T-helper 2 cell (primary cell): ENCODE measurements around the gene MN1.

Experiments
- DNase-seq, 5 experiments: peaks; one replicate each; pipeline versions ENCODE4 v3.0.0 to v3.0.0-alpha.2; 2012 to 2022
- total RNA-seq, 2 donors: gene quantifications; one replicate each; lab custom pipeline; 2026; lab: John Stamatoyannopoulos, UW

Gene MN1
- total RNA-seq = 0.47 to 0.94 reads per million in 2 donors

DNA sequence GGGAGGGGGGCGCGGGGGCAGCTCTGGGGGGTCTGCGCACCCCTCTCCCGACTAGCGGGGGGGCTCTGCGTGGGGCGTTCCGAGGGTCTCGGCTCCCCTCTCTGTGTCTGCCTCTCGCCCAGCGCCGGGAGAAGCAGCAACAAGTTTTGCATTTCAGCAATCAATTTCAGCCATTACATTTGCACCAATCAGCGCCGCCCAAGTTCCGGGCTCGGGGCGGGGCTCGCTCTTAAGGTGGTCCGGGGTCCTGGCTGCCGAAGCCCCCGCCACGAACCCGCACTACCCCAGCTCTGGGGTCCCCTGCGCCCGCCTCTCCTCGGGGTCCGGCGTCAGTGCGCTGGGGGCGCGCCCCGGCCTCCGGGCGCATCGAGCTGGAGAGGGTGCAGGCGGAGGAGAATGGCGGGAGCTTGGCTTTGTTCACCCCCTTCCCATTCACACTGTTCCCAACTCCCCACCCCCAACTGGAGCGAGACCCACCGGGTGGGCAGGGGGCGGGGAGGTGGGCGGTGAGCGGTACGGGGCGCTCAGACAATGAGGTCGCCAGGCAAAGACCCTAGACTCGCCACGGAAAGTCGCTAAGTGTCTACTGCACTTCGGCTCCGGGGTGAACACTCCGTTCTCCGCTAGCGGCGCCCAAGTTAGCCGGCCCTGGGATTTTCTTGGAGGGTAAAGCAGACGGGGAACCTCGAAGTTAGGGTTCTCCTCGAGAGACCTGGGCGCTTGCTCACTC, at the start of gene MN1:
Gene MN1 (minus strand): TSS at position 141 of the 730 bp plus-strand sequence. CDS start 1,213 bp downstream, outside the sequence.
- peak in 4 of 5 experiments; percentile 24 to 31 (median 26) for DNase-seq

GRCh38 chr22:27850000-27850521, 48.5 kb upstream of the MN1 start:
- no peak for DNase-seq

DNA sequence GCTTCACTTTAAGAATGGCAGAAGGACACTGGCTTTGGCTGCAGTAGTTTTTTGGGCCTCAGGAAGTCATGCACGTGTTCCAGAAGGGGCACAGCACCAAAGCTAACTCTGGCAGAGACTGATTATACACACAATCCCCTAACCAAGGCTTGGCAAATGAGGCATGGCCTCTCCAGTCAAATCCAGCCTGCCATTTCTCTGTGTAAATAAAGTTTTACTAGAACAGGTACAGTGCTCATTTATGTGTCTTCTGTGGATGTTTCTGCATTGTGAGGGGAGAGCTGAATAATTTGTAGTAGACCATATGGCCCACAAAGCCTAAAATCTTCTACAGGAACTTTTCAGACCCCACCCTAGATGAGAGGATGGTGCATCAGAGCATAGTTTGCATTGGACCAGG, 46.4 kb upstream of the MN1 start:
- no peak for DNase-seq

- no peak for DNase-seq
Observed at GRCh38 chr22:27846910-27847309, 45.4 kb upstream of the MN1 start.

DNA sequence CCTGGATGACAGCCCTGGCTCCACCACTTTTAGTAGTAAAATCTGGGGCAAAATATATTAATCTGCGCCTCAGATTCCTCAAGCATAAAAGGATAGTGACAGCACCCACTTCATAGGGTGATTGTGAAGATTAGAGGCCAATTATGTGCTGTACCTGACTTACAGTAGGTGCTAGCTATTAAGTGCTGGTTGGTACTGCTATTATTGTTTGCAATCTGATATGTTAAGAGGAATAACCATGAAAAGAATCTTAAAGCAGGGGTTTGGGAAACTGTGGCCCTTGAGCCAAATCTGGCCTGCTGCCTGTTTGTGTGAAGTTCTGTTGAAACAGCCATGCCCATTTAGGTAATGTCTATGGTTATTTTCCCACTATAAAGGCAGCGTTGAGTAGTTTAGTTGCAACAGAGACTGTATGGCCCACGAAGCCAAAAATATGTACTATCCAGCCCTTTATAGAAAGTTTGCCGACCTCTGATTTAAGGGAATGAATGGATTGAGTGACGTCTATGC, 44.7 kb upstream of the MN1 start:
- DNase-seq = no peak

DNA sequence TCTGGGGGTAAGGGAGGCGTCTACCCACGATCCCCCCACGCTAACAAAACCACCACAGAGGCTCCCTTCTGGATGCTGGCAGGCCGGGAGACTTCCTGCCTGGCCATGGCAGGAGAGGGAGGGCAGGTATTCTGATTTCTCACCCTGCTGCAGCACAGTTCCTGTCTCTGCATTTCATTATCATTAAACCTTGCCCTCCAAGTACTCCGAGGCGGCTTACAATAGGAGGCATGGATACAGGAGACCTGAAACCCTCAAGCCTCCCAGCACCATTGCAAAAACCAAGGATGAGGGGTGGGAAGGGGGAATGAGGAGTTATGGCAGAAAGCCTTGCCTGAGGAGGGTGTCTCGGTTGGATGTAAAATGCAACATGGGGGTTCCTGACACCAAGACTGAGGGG, 44.1 kb upstream of the MN1 start:
- no peak for DNase-seq

DNA sequence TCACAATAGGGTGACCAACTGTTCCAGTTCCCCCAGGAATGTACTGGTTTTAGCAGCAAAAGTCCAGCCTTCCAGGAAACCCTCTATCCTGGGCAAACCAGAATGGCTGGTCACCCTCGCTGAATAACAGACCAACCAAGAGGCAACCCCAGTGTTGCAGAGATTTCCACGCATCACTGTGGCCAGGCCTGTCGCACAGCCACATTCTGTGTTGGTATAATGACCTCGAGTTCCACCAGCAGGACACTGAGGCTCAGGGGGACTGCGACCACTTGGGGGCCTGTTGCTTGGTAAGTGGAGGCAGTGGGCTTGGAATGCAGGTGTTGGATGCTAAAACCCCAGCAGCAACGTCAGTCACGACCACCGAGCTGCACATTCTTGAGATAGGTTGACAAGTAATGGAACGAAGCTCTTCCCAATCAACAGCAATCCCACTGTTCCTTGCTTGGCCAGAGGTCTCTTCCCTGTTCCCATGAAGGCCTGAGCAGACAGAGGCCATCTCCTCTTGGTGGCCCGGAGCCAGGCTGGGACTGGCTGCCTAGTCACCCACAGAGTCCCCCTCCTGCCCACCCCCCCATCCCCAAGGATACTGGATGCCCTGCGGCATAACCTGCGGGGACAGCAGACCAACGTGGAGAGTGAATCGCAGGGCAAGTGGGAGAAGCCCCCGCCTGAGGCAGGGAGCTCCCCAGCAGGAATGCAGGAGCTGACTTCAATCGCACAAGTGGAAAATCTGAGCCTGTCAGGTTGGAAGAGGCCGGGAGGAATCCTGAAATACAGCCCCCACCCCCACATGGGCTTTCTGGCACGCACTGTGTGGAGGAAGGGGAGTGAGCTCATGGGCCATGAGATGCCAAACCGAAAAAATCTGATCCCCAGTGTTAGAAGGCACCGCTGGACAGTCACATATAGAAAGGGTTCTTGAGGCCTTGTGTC, 43.4 kb upstream of the MN1 start:
- DNase-seq = no peak

- no peak for DNase-seq
Observed at GRCh38 chr22:27844256-27844655, 42.7 kb upstream of the MN1 start.

DNA sequence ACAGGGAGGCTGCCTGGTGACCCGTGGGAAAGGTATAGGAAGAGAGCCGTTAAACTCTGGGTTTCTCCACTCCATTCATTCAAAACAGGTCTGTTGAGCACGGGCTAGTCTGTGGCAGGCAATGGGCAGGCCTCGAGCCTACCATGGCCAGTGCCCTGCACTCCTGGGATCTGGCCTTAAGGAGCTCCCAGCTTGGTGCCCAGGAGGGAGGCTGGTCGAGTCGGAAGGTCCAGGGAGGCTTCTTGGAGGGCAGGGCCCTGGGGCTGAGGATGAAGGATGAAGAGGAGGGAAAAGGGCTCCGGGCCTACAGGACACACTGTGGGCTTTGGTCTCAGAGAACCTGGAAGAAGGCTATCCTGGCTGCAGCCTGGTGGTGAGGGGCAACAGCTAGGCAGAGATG, 41.9 kb upstream of the MN1 start:
- no peak for DNase-seq

DNA sequence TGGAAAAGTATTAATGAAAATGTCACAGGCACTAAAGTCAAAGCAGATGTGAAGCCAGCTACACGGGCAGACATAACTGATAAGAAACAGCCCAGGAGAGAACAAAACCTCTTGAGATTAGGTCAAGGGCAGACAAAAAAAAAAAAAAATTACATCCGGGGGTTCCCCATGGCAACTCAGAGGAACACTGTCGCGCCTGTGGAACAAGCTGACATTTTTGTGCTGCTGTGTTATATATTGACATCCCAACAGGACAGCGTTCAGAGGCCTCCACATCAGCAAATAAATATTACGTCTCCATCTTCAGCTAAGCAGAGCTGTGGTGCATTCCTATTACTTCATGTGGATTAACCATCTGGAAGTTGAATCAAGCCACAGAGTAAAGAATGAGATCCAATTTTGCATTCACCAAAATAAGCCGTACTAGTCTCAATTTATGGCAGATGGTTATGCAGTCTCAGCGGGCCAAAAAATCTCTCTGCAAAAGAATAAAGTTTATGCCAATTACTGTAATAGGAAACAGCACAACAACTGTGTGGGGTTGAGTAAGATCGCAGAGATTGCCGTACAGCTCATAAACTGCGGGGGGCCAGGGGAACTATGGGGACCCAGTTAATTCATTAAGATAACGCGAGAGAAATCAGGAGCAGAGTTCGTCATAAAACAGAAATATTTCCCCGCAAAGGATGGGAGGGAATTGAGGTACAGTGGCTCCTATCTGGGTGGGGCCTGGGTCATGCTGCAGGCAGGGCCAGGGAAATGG, 41.3 kb upstream of the MN1 start:
- DNase-seq = no peak

DNA sequence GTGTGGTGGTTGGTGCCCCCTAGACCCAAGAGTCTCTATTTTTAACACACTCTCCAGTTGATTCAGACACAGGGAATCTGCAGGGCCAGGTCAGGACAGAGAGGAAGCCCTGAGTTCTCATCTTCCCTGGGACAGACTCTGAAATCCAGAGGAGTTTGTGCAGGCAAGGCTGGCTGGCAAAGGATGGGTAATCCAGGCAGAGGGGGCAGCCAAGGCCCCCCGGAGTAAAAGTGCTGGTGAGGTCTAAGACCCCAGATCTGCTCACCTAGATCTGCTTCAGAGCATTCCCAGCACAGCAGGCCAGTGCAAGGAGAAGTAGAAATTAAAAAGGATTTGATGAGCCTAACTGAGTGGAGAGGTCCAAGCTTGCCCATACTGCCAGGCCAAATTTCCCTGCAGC, 40.6 kb upstream of the MN1 start:
- no peak for DNase-seq

DNA sequence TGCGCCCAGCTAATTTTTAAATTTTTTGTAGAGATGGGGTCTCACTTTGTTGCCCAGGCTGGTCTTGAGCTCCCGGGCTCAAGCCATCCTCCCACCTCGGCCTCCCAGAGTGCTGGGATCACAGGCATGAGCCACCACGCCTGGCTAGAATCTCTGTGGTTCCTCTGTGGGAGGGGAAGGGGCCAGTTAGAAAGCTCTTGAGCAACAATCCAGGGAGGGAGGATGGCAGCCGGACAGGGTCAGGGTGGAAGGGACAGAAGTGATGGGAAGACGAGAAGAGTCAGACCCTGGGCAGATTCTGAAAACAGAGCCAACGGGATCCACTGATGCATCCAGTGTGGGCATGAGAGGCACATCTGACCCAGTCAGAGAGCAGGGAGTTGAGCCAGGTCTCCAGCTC, 38.9 kb upstream of the MN1 start:
- DNase-seq = no peak

GRCh38 chr22:27839057-27839660, 37.6 kb upstream of the MN1 start:
- DNase-seq = no peak

GRCh38 chr22:27836181-27836580, 34.6 kb upstream of the MN1 start:
- no peak for DNase-seq

DNA sequence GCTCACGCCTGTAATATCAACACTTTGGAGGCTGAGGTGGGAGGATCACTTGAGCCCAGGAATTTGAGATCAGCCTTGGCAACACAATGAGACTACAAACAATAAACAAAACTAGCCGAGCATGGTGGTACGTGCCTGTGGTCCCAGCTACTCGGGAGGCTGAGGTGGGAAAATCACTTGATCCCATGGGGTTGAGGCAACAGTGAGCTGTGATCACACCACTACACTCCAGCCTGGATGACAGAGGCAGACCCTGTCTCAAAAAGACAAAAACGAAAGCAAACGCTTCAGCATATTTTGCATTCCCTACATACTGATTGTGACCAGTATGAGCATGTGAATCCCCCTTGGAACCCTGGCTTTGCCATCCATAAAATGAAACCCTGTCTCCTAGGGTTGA, 33.9 kb upstream of the MN1 start:
- no peak for DNase-seq

DNA sequence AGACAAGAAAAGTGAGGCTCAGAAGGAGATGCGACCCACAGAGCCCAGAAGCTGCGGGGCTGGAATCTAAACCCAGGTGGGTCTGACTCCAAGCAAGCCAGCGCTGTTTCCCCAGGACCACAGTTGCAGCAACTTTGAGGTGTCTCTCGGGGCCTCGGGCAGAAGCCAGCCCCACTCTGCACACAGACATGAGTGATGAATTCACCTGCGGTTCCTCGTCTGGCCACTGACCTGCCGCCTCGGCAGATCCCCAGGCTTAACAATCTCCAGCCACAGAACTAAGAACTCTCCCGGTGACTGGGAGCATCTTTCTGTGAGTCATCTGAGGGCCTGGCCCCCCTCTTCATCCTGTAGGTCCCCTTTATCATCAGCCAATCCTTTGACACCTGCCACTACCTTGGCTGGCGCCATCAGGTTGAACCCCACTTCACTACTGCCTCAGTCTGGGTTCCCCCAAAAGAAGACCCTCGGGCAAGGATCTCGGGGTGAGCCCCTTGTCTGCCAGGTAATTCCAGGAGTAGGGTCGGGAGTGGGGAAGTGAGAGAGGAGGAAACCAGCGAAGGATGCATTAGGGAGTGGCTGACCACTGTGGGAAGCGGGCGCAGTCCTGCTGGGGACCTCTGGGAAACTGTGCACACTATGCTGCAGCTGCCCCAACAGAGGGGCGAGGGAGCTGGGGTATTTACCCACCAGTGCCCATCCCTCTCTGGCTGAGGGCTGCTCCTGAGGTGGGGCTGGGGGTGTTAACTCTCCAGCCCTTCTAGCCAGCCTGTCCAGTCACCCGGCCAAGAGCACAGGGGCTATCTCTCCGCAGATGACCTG, 33.0 kb upstream of the MN1 start:
- DNase-seq = no peak

DNA sequence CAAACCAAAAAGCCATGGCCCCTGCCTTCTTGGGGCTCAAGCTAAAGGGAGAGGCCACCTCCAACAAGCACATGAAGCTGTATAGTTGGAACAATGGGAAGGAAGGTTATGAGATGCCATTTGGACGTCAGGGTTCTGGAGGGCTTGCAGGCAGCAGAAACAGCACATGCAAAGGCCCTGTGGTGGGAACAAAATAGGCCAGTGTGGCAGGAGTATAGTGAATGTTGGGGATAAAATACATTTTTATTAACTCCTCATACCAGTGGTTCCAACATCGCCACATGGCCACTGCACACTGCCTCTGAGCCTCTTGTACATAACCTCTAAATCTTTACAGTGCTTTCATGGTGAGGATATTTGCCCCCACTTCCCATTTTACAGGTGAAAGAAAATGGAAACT, 32.2 kb upstream of the MN1 start:
- DNase-seq = no peak

GRCh38 chr22:27832606-27833005, 31.1 kb upstream of the MN1 start:
- no peak for DNase-seq

GRCh38 chr22:27829620-27830019, 28.1 kb upstream of the MN1 start:
- DNase-seq = no peak

DNA sequence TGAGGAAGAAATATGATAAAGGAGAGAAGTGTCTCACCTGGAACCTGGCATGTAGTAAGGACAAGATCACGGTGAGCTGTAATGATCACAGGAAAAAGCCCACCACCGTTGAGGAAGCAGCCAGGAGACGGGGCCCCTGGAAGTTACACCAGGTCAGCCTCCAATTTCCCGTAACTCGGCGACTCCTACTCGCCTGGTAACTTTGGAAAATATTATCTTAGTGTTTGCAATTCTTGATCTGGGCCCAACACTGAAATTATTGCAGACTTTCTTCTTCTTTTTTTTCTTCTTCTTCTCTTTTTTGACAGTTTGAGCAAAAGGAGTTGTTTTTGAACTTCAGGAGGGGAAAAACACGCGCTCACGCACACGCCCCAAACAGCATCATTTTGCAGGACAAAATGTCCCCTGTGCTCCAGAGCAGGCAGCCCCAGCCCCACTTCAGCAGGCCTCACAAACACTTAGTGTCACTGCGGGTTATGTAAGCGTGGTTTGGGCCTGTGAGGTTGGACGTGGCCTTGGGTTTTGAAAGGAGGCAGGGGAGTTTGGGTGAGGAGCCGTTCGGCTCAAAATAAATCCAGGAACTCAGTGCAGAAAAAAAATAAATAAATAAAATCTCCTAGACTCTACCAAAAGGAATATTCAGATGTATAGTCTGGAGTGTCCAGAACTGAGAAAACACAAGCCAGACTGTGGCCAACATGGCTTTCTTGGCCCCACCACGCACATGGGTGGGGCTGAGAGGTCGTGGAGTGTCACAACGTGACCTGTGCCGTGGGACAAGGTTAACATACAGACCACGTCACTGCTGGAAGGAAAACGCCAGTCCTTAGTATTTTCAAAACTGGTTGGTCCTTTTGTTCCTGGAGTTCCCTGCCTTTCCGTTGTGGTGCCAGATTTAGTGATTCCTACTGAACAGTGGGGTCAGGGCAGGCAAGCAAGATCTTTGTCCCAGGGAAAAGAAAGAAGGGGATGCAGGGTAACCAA, 26.3 kb upstream of the MN1 start:
- DNase-seq = no peak
